ENCODE results near the gene TNK1. TPM values are rescaled to one million over a fixed set of nuclear protein-coding genes. Genes with fewer than 3 reads are reported as not detected.

Gene TNK1
- total RNA-seq, 4 donors from 2014 or later: 38.9 to 110 (median 53.2) TPM

DNA sequence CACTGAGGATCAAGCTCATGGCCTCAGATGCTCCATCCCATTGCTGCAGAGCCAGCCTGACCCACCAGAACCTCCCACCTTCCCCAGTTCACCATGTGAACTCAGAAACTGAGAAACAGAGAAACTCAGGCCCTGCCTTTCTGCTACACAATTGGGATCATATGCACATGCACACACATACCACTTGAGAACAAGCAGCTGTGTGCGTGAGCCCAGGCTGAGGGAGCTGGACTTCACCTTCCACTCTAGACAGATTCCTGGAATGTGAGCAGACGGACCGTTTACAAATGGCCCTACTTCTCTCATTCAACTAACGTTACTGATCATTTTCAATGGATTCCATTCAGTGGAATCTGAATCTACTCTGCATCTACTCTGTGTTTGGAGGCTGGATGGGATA, 42.8 kb downstream of the TNK1 start:
- intact Hi-C loops (cut with DNase I; ENCODE audit: low total_unique reads): no loop called here
- no peak for TF ChIP-seq EP300 (IDR thresholded peaks at IDR 0.05; ENCODE audit: low read depth)
- TF ChIP-seq POLR2A (IDR thresholded peaks at IDR 0.05): no peak
- TF ChIP-seq, protein P1, sequence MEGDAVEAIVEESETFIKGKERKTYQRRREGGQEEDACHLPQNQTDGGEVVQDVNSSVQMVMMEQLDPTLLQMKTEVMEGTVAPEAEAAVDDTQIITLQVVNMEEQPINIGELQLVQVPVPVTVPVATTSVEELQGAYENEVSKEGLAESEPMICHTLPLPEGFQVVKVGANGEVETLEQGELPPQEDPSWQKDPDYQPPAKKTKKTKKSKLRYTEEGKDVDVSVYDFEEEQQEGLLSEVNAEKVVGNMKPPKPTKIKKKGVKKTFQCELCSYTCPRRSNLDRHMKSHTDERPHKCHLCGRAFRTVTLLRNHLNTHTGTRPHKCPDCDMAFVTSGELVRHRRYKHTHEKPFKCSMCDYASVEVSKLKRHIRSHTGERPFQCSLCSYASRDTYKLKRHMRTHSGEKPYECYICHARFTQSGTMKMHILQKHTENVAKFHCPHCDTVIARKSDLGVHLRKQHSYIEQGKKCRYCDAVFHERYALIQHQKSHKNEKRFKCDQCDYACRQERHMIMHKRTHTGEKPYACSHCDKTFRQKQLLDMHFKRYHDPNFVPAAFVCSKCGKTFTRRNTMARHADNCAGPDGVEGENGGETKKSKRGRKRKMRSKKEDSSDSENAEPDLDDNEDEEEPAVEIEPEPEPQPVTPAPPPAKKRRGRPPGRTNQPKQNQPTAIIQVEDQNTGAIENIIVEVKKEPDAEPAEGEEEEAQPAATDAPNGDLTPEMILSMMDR (IDR thresholded peaks at IDR 0.05): no peak
- TF ChIP-seq POLR2AphosphoS5 (IDR thresholded peaks at IDR 0.05): no peak
- Histone ChIP-seq H3K4me3 (no peak overlapping the region), H3K27me3 (no peaks in the 10 kb centered on the region), H3K4me1 (no peaks in the 10 kb centered on the region), H3K9me3 (no peaks in the 10 kb centered on the region), H3K27ac (no peak overlapping the region), H3K36me3 (no peaks in the 10 kb centered on the region)
- in situ Hi-C loops (cut with MboI; ENCODE audit: low pct_ligation_motif_present in 1 of 4, low pct_unique_long_range_greater_than_20kb in 1 of 4, low sequenced_read_pairs in 3 of 4): no loop called here
- no peak for DNase-seq
- 46 to 71% methylated on average over 3 to 4 of the region's 4 CpGs for WGBS, 2 donors (ENCODE audit: low coverage in 1 of 2)

DNA sequence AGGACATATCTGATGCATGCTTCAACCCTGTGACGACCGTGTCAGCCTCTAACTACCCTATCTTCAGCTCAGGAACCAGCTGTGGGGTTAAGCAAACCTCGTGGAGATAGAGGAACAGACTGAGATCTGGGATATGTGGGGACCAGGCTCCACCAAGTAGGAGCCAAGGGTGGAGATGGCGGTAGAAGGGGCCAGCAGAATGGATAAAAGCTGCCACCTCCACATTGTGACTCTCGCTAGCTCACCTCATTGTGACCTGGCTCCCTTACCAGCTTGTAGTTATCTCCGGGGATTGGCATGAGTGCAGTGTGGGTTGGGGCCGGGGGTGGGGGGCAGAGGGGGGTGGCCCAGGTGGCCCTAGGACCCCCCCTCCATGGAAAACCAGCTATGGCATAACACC, 44.4 kb downstream of the TNK1 start, which contains the start of gene SPEM2:
Gene SPEM2, plus strand, starts transcription at position 301 of the 400 bp plus-strand sequence. Its CDS starts 73 bp downstream, at position 374.
- in situ Hi-C loops (cut with MboI; ENCODE audit: low pct_ligation_motif_present in 1 of 4, low pct_unique_long_range_greater_than_20kb in 1 of 4, low sequenced_read_pairs in 3 of 4): no loop called here
- Histone ChIP-seq H3K27ac (no peak within 1 kb of the TSS), H3K9me3 (no peaks in the 10 kb centered on the region), H3K27me3 (no peaks in the 10 kb centered on the region), H3K36me3 (no peaks in the 10 kb centered on the region), H3K4me1 (no peaks in the 10 kb centered on the region), H3K4me3 (no peak within 1 kb of the TSS)
- TF ChIP-seq POLR2A (IDR thresholded peaks at IDR 0.05) (no peak), POLR2AphosphoS5 (IDR thresholded peaks at IDR 0.05) (no peak)
- TF ChIP-seq, protein P1 (IDR thresholded peaks at IDR 0.05): no peak
- WGBS, 2 donors (ENCODE audit: low coverage in 1 of 2): 80% methylated on average over 7 of the region's 7 CpGs; no CpG with 5 or more reads in 1 of the 2 donors
- intact Hi-C loops (cut with DNase I; ENCODE audit: low total_unique reads): no loop called here
- DNase-seq: no peak

DNA sequence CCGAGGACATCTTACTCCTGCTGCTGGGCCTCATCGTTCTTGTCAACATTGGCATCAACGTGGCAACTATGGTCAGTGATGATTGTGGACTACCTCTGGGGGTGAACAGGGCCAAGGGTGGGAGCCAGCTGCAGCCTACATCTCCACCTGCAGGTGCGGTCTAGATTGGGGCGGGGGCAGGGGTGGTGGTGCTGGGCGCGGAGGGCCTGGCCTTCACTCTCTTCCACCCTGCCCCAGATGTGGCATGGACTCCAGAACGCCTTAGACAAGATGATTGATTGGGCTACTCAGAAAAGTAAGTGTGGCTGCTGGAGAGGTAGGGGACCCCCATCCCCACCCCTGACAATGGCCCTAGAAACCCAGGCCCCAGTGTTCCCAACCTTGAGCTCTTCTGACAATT, 44.9 kb downstream of the TNK1 start:
- Histone ChIP-seq H3K4me1 (no peaks in the 10 kb centered on the region), H3K36me3 (no peaks in the 10 kb centered on the region), H3K27ac (no peak overlapping the region), H3K4me3 (no peak overlapping the region), H3K27me3 (no peaks in the 10 kb centered on the region), H3K9me3 (no peaks in the 10 kb centered on the region)
- no peak for TF ChIP-seq POLR2AphosphoS5 (IDR thresholded peaks at IDR 0.05)
- TF ChIP-seq POLR2A (IDR thresholded peaks at IDR 0.05): no peak
- TF ChIP-seq, protein P1 (IDR thresholded peaks at IDR 0.05): no peak
- TF ChIP-seq EP300 (IDR thresholded peaks at IDR 0.05; ENCODE audit: low read depth): no peak
- WGBS, 2 donors (ENCODE audit: low coverage in 1 of 2): 85% methylated on average over 8 of the region's 8 CpGs; no CpG with 5 or more reads in 1 of the 2 donors
- DNase-seq: no peak
- intact Hi-C loops (cut with DNase I; ENCODE audit: low total_unique reads): no loop called here
- in situ Hi-C loops (cut with MboI; ENCODE audit: low pct_ligation_motif_present in 1 of 4, low pct_unique_long_range_greater_than_20kb in 1 of 4, low sequenced_read_pairs in 3 of 4): no loop called here

DNA sequence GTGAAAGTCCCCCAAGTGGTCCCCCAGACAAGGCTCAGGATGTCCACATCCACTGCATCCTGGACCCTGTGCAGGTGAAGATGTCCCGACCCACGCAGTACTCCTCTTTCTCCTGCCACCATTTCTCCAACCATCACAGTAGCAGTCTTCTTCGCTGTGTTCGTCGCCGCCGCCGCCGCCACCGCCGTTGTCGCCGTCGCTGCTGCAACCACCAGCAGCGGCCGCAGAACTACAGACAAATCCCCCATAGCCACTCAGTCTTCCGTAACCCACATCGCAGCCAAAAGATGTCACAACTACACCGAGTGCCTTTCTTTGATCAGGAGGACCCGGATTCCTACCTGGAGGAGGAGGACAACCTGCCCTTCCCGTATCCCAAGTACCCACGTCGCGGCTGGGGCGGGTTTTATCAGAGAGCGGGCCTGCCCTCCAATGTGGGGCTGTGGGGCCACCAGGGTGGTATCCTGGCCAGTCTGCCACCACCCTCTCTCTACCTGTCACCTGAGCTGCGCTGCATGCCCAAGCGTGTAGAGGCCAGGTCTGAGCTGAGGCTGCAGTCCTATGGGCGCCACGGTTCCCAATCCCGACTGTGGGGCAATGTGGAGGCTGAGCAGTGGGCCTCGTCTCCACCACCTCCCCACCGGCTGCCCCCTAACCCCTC, 45.4 kb downstream of the TNK1 start:
- H3K4me1 ChIP-seq: no peaks in the 10 kb centered on the region
- no peaks in the 10 kb centered on the region for H3K36me3 ChIP-seq
- intact Hi-C loops (cut with DNase I; ENCODE audit: low total_unique reads): no loop called here
- no peaks in the 10 kb centered on the region for H3K9me3 ChIP-seq
- TF ChIP-seq EP300 (IDR thresholded peaks at IDR 0.05; ENCODE audit: low read depth): no peak
- no peak for TF ChIP-seq POLR2AphosphoS5 (IDR thresholded peaks at IDR 0.05)
- TF ChIP-seq, protein P1 (IDR thresholded peaks at IDR 0.05): no peak
- no peak for TF ChIP-seq POLR2A (IDR thresholded peaks at IDR 0.05)
- in situ Hi-C loops (cut with MboI; ENCODE audit: low pct_ligation_motif_present in 1 of 4, low pct_unique_long_range_greater_than_20kb in 1 of 4, low sequenced_read_pairs in 3 of 4): no loop called here
- H3K4me3 ChIP-seq: no peak overlapping the region
- no peak overlapping the region for H3K27ac ChIP-seq
- WGBS, 2 donors (ENCODE audit: low coverage in 1 of 2): 96 to 100% methylated on average over 2 to 28 of the region's 33 CpGs
- no peak for DNase-seq
- no peaks in the 10 kb centered on the region for H3K27me3 ChIP-seq

All from transverse colon (tissue), 4 donors.